ENCODE measurements around the gene DGAT2. TPM values are rescaled to one million over a fixed set of nuclear protein-coding genes. Genes with fewer than 3 reads are reported as not detected.

Gene DGAT2, protein sequence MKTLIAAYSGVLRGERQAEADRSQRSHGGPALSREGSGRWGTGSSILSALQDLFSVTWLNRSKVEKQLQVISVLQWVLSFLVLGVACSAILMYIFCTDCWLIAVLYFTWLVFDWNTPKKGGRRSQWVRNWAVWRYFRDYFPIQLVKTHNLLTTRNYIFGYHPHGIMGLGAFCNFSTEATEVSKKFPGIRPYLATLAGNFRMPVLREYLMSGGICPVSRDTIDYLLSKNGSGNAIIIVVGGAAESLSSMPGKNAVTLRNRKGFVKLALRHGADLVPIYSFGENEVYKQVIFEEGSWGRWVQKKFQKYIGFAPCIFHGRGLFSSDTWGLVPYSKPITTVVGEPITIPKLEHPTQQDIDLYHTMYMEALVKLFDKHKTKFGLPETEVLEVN
- 10 to 100 TPM in 2 of 4 donors, 1 to 10 TPM in 2; 5.7 to 18.0 (median 10.4) TPM for total RNA-seq
- 23.4 TPM for polyA plus RNA-seq
- long read RNA-seq, donor 1, transcript DGAT2-201 (8 exons, 2,453 nt): major isoform, 30 of 32 reads
- long read RNA-seq, donor 1, partial matches to known transcripts: 0 of 32 reads
- long read RNA-seq, donor 1, other reads (novel, unspliced or antisense): 1 of 32 reads
- long read RNA-seq, donor 2, transcript DGAT2-201 (8 exons, 2,453 nt): major isoform, 21 of 23 reads
- long read RNA-seq, donor 2, partial matches to known transcripts: 0 of 23 reads
- long read RNA-seq, donor 2, other reads (novel, unspliced or antisense): 0 of 23 reads
- long read RNA-seq, donor 3, transcript DGAT2-201 (8 exons, 2,453 nt): major isoform, 24 of 28 reads
- long read RNA-seq, donor 3, partial matches to known transcripts: 2 of 28 reads
- long read RNA-seq, donor 3, other reads (novel, unspliced or antisense): 1 of 28 reads
- long read RNA-seq, donor 4, transcript DGAT2-201 (8 exons, 2,453 nt): major isoform, 32 of 36 reads
- long read RNA-seq, donor 4, partial matches to known transcripts: 1 of 36 reads
- long read RNA-seq, donor 4, other reads (novel, unspliced or antisense): 3 of 36 reads

DNA sequence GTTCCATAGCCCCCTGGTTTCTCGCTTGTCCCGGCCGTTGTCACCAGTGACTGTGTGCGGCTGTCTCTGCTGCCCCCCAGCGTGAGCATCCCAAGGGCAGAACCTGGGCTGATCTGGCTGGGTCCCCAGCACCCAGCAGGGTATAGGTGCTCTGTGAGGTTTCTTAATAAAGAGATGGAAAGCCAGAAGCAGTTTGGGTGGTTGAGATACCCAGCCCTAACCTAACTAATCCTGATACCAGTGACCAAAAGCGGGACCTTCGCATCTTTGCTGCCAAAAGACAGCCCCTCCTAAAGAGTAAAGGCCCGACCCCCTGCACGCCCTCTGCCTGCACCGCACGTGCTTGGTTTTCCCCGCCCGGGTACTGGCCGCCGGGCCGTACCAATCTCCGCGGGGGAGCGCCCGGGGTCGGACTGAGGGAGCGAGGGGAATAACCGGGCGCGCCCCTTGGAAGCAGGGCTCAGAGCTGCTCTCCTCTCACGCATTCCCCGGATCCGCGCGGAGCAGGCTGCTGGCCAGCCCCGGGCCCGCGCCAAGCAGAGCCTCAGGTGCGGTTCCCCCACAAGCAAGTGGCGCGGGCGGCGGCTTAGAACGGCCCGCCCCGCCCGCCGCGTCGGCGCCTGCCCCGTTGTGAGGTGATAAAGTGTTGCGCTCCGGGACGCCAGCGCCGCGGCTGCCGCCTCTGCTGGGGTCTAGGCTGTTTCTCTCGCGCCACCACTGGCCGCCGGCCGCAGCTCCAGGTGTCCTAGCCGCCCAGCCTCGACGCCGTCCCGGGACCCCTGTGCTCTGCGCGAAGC, at the start of gene DGAT2:
TSS of gene DGAT2 (plus strand) at position 667 of the 797 bp plus-strand sequence. CDS start 214 bp downstream, outside the sequence.
- Histone ChIP-seq H3K9me3 (ENCODE audit: control insufficient read depth, low read length) (no peaks in the 10 kb centered on the region), H3K4me1 (ENCODE audit: control insufficient read depth, insufficient read depth, low read length) (peaks cover 2% of the 10 kb centered on the region), H3K4me3 (ENCODE audit: low read length) (peak within 1 kb of the TSS; percentile 31), H3K27ac (ENCODE audit: low read length) (no peak within 1 kb of the TSS), H3K27me3 (ENCODE audit: control insufficient read depth, insufficient read depth) (no peaks in the 10 kb centered on the region)
- ATAC-seq (peak; percentile 91 to 95), DNase-seq (peak; percentile 83 to 94 (median 93))
- 3% methylated on average over 66 of the region's 66 CpGs for WGBS
- intact Hi-C loops (cut with DNase I): loop anchor here in 2 of 4 donors (5.0 to 10.0 kb wide), 2 partner anchors 54 to 61 kb away; partner anchors contain the start of gene MOGAT2 (in 1 of the 2)

- 88% methylated on average over 14 of the region's 14 CpGs for WGBS
- Histone ChIP-seq H3K27me3 (ENCODE audit: control insufficient read depth, insufficient read depth) (no peaks in the 10 kb centered on the region), H3K9me3 (ENCODE audit: control insufficient read depth, low read length) (no peaks in the 10 kb centered on the region), H3K4me1 (ENCODE audit: control insufficient read depth, insufficient read depth, low read length) (no peaks in the 10 kb centered on the region), H3K4me3 (ENCODE audit: low read length) (no peak overlapping the region), H3K27ac (ENCODE audit: low read length) (no peak overlapping the region)
- intact Hi-C loops (cut with DNase I): loop anchor here in 1 of 4 donors (10.0 kb wide), 1 partner anchor 45 kb away; the partner anchor contains the start of gene DGAT2
- no peak for DNase-seq
- no peak for ATAC-seq
These were observed 49.0 kb upstream of the DGAT2 start for GRCh38 chr11:75719340-75720239.

GRCh38 chr11:75720639-75721038, 47.9 kb upstream of the DGAT2 start:
- Histone ChIP-seq H3K4me1 (ENCODE audit: control insufficient read depth, insufficient read depth, low read length) (no peaks in the 10 kb centered on the region), H3K4me3 (ENCODE audit: low read length) (no peak overlapping the region), H3K9me3 (ENCODE audit: control insufficient read depth, low read length) (no peaks in the 10 kb centered on the region), H3K27ac (ENCODE audit: low read length) (no peak overlapping the region), H3K27me3 (ENCODE audit: control insufficient read depth, insufficient read depth) (no peaks in the 10 kb centered on the region)
- no peak for ATAC-seq
- WGBS: 90% methylated on average over 6 of the region's 6 CpGs
- no peak for DNase-seq
- intact Hi-C loops (cut with DNase I): no loop called here

GRCh38 chr11:75721852-75722668, 46.5 kb upstream of the DGAT2 start:
- ATAC-seq: peak; percentile 53 to 85
- Histone ChIP-seq H3K27me3 (ENCODE audit: control insufficient read depth, insufficient read depth) (no peaks in the 10 kb centered on the region), H3K27ac (ENCODE audit: low read length) (no peak overlapping the region), H3K4me1 (ENCODE audit: control insufficient read depth, insufficient read depth, low read length) (peaks cover 3% of the 10 kb centered on the region), H3K9me3 (ENCODE audit: control insufficient read depth, low read length) (no peaks in the 10 kb centered on the region), H3K4me3 (ENCODE audit: low read length) (no peak overlapping the region)
- 69% methylated on average over 14 of the region's 14 CpGs for WGBS
- intact Hi-C loops (cut with DNase I): no loop called here
- peak; percentile 44 to 68 (median 62) for DNase-seq

DNA sequence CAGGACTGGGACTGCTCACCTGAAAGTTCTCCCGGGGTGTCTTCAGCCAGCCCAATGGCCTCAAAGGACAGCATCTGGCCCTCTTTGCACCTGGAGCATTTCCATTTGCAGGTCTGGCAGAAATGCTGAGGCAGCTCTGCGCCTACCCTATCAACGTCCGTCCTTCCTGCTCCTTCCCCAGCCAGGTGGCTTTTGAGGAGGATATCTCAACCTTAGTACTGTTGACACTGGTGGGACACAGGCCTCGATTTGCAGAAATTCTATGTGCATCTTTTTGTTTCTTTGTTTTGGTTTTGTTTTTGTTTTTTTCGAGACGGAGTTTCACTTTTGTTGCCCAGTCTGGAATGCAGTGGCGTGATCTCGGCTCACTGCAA, 45.9 kb upstream of the DGAT2 start:
- DNase-seq (no peak), ATAC-seq (no peak)
- Histone ChIP-seq H3K27me3 (ENCODE audit: control insufficient read depth, insufficient read depth) (no peaks in the 10 kb centered on the region), H3K4me1 (ENCODE audit: control insufficient read depth, insufficient read depth, low read length) (peaks cover 3% of the 10 kb centered on the region), H3K9me3 (ENCODE audit: control insufficient read depth, low read length) (no peaks in the 10 kb centered on the region), H3K27ac (ENCODE audit: low read length) (no peak overlapping the region), H3K4me3 (ENCODE audit: low read length) (no peak overlapping the region)
- 87% methylated on average over 9 of the region's 9 CpGs for WGBS
- intact Hi-C loops (cut with DNase I): no loop called here

DNA sequence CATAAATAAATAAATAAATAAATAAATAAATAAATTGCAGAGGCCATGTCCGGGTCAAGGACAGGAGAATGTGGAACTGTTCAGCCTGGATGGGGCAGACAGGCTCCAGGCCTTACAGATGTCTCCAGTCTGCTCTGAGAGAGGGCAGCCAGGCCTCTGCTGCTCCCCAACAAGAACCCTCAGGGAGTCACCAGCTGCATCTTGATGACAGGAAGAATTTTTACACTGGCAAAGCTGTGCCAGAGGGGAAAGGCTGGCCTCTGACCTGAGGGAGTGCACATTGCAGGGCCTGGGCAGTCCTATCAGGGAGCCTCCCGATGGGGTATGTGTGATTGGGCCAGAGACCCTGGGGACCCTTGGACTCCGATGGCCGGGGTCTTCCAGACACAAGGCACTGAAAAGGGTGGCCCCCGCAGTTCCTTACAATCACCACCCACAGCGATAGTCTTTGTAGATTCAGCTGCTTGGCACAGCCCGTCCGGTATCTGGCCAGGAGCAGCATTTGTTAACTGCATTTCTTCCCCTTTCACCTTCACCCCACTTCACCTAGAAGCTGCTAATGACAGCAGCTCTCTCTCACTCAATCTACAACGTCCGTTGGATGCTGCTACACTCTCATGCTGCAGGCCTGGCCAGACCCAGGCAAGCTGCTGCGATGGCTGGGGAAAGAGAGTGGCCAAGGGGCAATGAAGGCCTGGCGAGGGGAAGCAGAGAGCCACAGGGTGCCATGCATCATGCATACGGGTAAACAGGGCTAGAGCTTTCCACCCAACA, 42.8 kb upstream of the DGAT2 start:
- intact Hi-C loops (cut with DNase I): no loop called here
- DNase-seq (no peak), ATAC-seq (peak in 1 of 2 donors; percentile 19)
- Histone ChIP-seq H3K4me3 (ENCODE audit: low read length) (no peak overlapping the region), H3K9me3 (ENCODE audit: control insufficient read depth, low read length) (no peaks in the 10 kb centered on the region), H3K4me1 (ENCODE audit: control insufficient read depth, insufficient read depth, low read length) (peaks cover 3% of the 10 kb centered on the region), H3K27ac (ENCODE audit: low read length) (no peak overlapping the region), H3K27me3 (ENCODE audit: control insufficient read depth, insufficient read depth) (no peaks in the 10 kb centered on the region)
- WGBS: 57% methylated on average over 13 of the region's 13 CpGs

GRCh38 chr11:75728992-75729391, 39.6 kb upstream of the DGAT2 start:
- WGBS: 93% methylated on average over 2 of the region's 2 CpGs
- H3K27ac ChIP-seq (ENCODE audit: low read length): no peak overlapping the region
- no peaks in the 10 kb centered on the region for H3K27me3 ChIP-seq (ENCODE audit: control insufficient read depth, insufficient read depth)
- intact Hi-C loops (cut with DNase I): no loop called here
- no peaks in the 10 kb centered on the region for H3K9me3 ChIP-seq (ENCODE audit: control insufficient read depth, low read length)
- H3K4me1 ChIP-seq (ENCODE audit: control insufficient read depth, insufficient read depth, low read length): peaks cover 5% of the 10 kb centered on the region
- ATAC-seq: no peak
- H3K4me3 ChIP-seq (ENCODE audit: low read length): no peak overlapping the region
- no peak for DNase-seq

- no peak for ATAC-seq
- no peak for DNase-seq
- no peaks in the 10 kb centered on the region for H3K27me3 ChIP-seq (ENCODE audit: control insufficient read depth, insufficient read depth)
- peaks cover 14% of the 10 kb centered on the region for H3K4me1 ChIP-seq (ENCODE audit: control insufficient read depth, insufficient read depth, low read length)
- WGBS: 95% methylated on average over 5 of the region's 5 CpGs
- H3K4me3 ChIP-seq (ENCODE audit: low read length): no peak overlapping the region
- intact Hi-C loops (cut with DNase I): no loop called here
- H3K27ac ChIP-seq (ENCODE audit: low read length): no peak overlapping the region
- no peaks in the 10 kb centered on the region for H3K9me3 ChIP-seq (ENCODE audit: control insufficient read depth, low read length)
These were observed 37.5 kb upstream of the DGAT2 start for GRCh38 chr11:75731095-75731494.

GRCh38 chr11:75733071-75733430, 35.5 kb upstream of the DGAT2 start:
- Histone ChIP-seq H3K4me1 (ENCODE audit: control insufficient read depth, insufficient read depth, low read length) (peaks cover 13% of the 10 kb centered on the region), H3K27ac (ENCODE audit: low read length) (no peak overlapping the region), H3K4me3 (ENCODE audit: low read length) (no peak overlapping the region), H3K27me3 (ENCODE audit: control insufficient read depth, insufficient read depth) (no peaks in the 10 kb centered on the region), H3K9me3 (ENCODE audit: control insufficient read depth, low read length) (no peaks in the 10 kb centered on the region)
- DNase-seq (no peak), ATAC-seq (no peak)
- WGBS: 93% methylated on average over 8 of the region's 8 CpGs
- intact Hi-C loops (cut with DNase I): no loop called here
